ENCODE measurements around the gene FBXO36.

DNA sequence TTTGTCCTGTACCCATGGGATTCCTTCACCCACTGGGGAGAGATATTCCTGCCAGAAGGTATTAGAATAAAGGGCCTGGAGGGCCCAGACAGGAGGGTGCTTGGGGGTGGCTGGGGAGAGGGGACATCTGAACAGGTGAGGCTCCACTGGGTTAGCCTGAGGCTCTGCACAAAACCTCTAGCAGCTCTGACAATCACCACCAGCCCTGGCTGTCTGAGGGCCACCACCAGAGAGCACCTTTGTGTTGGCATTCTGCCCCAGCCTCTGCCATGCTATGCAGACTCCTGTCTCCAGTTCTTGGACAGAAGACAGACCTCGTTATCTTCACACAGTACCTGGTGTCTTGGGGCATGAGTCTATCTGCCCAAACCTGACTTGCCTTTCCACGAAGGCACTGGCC lies 121.2 kb downstream of the FBXO36 start:
- TF ChIP-seq RAD21 (IDR thresholded peaks at IDR 0.05; ENCODE audit: low read depth), result 0 out of 2 replicates have a peak, but pooled peaks have one; percentile 9
- TF ChIP-seq, protein P1, sequence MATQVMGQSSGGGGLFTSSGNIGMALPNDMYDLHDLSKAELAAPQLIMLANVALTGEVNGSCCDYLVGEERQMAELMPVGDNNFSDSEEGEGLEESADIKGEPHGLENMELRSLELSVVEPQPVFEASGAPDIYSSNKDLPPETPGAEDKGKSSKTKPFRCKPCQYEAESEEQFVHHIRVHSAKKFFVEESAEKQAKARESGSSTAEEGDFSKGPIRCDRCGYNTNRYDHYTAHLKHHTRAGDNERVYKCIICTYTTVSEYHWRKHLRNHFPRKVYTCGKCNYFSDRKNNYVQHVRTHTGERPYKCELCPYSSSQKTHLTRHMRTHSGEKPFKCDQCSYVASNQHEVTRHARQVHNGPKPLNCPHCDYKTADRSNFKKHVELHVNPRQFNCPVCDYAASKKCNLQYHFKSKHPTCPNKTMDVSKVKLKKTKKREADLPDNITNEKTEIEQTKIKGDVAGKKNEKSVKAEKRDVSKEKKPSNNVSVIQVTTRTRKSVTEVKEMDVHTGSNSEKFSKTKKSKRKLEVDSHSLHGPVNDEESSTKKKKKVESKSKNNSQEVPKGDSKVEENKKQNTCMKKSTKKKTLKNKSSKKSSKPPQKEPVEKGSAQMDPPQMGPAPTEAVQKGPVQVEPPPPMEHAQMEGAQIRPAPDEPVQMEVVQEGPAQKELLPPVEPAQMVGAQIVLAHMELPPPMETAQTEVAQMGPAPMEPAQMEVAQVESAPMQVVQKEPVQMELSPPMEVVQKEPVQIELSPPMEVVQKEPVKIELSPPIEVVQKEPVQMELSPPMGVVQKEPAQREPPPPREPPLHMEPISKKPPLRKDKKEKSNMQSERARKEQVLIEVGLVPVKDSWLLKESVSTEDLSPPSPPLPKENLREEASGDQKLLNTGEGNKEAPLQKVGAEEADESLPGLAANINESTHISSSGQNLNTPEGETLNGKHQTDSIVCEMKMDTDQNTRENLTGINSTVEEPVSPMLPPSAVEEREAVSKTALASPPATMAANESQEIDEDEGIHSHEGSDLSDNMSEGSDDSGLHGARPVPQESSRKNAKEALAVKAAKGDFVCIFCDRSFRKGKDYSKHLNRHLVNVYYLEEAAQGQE (IDR thresholded peaks at IDR 0.05; ENCODE audit: low read depth), result no peak
- TF ChIP-seq, protein P2, sequence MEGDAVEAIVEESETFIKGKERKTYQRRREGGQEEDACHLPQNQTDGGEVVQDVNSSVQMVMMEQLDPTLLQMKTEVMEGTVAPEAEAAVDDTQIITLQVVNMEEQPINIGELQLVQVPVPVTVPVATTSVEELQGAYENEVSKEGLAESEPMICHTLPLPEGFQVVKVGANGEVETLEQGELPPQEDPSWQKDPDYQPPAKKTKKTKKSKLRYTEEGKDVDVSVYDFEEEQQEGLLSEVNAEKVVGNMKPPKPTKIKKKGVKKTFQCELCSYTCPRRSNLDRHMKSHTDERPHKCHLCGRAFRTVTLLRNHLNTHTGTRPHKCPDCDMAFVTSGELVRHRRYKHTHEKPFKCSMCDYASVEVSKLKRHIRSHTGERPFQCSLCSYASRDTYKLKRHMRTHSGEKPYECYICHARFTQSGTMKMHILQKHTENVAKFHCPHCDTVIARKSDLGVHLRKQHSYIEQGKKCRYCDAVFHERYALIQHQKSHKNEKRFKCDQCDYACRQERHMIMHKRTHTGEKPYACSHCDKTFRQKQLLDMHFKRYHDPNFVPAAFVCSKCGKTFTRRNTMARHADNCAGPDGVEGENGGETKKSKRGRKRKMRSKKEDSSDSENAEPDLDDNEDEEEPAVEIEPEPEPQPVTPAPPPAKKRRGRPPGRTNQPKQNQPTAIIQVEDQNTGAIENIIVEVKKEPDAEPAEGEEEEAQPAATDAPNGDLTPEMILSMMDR (IDR thresholded peaks at IDR 0.05 in 2 of 3, conservative IDR thresholded peaks at IDR 0.05 in 1 of 3; ENCODE audit: borderline replicate concordance in 1 of 3, insufficient read depth in 1 of 3, low read depth in 2 of 3, low read length in 2 of 3), result no peak
- no peak for TF ChIP-seq CEBPB (IDR thresholded peaks at IDR 0.05; ENCODE audit: low read depth)
- no peak for TF ChIP-seq JUND (IDR thresholded peaks at IDR 0.05)

Measured in HCT116 (cell line).